CD4-positive, CD25-positive, alpha-beta regulatory T cell (primary cell): ENCODE data around the gene TAF8. TPM values are rescaled to one million over a fixed set of nuclear protein-coding genes. Genes with fewer than 3 reads are reported as not detected.
A peak's percentile ranks its signal among the peaks of the same experiment; 100 is the strongest.

ENCODE experiments used
- ATAC-seq, 2 donors: fragments of 150-1000 bp; cut with Tn5 transposase; one replicate each; pipeline ENCODE4 v1.10.0; 2021; ENCODE audit warnings: low read depth in 2 of 2, moderate number of reproducible peaks in 2 of 2, moderate library complexity in 1 of 2
- DNase-seq, 3 donors: peaks; one replicate each; pipeline versions ENCODE4 v3.0.0 to v3.0.0-alpha.2; 2012 to 2022; ENCODE audit warnings: mixed read lengths in 1 of 3
- H3K27ac ChIP-seq: one replicate; pipeline ENCODE4 v1.7.0; 2013; ENCODE audit warnings: mild to moderate bottlenecking, low read length; ENCODE audit not compliant: insufficient read depth, poor library complexity, severe bottlenecking
- H3K27me3 ChIP-seq: one replicate; pipeline ENCODE4 v1.7.0; 2013; ENCODE audit warnings: low read length; ENCODE audit not compliant: control insufficient read depth, insufficient read depth
- H3K36me3 ChIP-seq: one replicate; pipeline ENCODE4 v1.7.0; 2013; ENCODE audit warnings: mild to moderate bottlenecking, low read length, moderate library complexity; ENCODE audit not compliant: control insufficient read depth, insufficient read depth
- H3K4me1 ChIP-seq: 2 replicates; pipeline ENCODE4 v1.7.0; 2013; ENCODE audit warnings: mild to moderate bottlenecking, low read length; ENCODE audit not compliant: insufficient read depth, control insufficient read depth, poor library complexity, severe bottlenecking
- H3K4me3 ChIP-seq: one replicate; pipeline ENCODE4 v1.7.0; 2013; ENCODE audit warnings: low read depth, mild to moderate bottlenecking, low read length, moderate library complexity
- H3K9me3 ChIP-seq, 2 experiments: 1 replicate in 1 of 2; 2 replicates in 1 of 2; pipeline ENCODE4 v1.7.0; 2013; ENCODE audit warnings: low read length in 2 of 2, mild to moderate bottlenecking in 1 of 2, moderate library complexity in 1 of 2; ENCODE audit not compliant: control insufficient read depth in 2 of 2
- H3K27ac Mint-ChIP-seq, 3 donors: one replicate each; pipeline ENCODE4 v1.8.0; 2020 to 2022; ENCODE audit warnings: mild to moderate bottlenecking in 3 of 3, mixed read lengths in 3 of 3, moderate library complexity in 2 of 3
- H3K27me3 Mint-ChIP-seq: one replicate; pipeline ENCODE4 v1.8.0; 2022; ENCODE audit warnings: mild to moderate bottlenecking, mixed read lengths
- H3K36me3 Mint-ChIP-seq: one replicate; pipeline ENCODE4 v1.8.0; 2020; ENCODE audit warnings: mixed read lengths
- H3K4me1 Mint-ChIP-seq, 4 donors: one replicate each; pipeline ENCODE4 v1.8.0; 2020 to 2022; ENCODE audit warnings: mixed read lengths in 4 of 4, mild to moderate bottlenecking in 1 of 4
- H3K4me3 Mint-ChIP-seq, 4 donors: one replicate each; pipeline ENCODE4 v1.8.0; 2020 to 2022; ENCODE audit warnings: mild to moderate bottlenecking in 4 of 4, mixed read lengths in 4 of 4, moderate library complexity in 3 of 4
- H3K9me3 Mint-ChIP-seq, 7 donors: one replicate each; pipeline ENCODE4 v1.8.0; 2020 to 2022; ENCODE audit warnings: mixed read lengths in 7 of 7, mild to moderate bottlenecking in 3 of 7, moderate library complexity in 2 of 7
- polyA plus RNA-seq, 4 donors: library from polyadenylated mRNA; unstranded; fragments of 300-500 nt; fragmentation: Illumina TruSeq; gene quantifications; one replicate each; pipeline ENCODE4 v1.2.3, GENCODE V29; 2021
- total RNA-seq: library from RNA; stranded (reverse); gene quantifications from one replicate; pipeline ENCODE4 v1.2.3, GENCODE V29; 2022

TAF8 gene
- total and polyA plus RNA-seq, 5 donors from 2014 or later, result 15.9 to 46.7 (median 22.6) TPM

DNA sequence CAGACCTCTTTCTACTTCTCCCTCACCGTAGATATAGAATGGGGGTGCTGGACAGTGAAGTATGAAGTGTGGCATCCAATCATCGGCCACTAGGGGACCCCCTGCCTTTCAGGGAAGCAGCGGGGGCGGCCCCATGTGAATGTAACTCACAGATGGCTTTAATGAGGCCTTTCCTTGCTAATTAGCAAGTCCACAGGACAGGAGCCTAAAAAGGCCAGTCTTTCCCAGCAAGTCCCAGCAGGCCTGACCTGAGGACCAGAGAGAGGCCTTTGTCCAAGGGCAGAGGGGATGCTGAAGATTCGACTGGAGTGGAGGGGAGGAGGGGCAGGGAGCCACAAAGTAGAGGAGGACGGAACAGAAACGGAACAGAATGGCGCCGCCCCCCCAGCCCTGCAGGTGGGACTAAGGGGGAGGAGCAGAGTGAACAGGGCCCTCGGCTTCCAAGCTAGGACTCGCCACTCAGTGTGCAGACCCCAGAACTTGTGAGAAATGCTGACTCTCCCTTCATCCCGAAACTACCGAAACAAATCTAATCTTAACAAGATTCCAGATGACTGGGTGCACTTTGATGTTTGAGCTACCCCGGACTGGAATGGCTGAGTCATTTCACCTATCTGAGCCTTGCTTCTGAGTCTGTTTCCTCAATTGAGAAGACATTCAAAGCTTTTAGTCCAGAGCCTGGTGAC is 86.3 kb downstream of the TAF8 start:
- Mint-ChIP-seq H3K4me1 (peaks cover 0 to 4% (median 0%) of the 10 kb centered on the region in 4 donors), H3K9me3 (peaks cover 0 to 2% (median 0%) of the 10 kb centered on the region in 7 donors), H3K27ac (no peak overlapping the region), H3K36me3 (no peaks in the 10 kb centered on the region), H3K27me3 (peaks cover 50% of the 10 kb centered on the region), H3K4me3 (peak overlapping the region in 1 of 4 donors; percentile 8)
- Histone ChIP-seq H3K9me3 (no peaks in the 10 kb centered on the region), H3K4me3 (no peak overlapping the region), H3K4me1 (no peaks in the 10 kb centered on the region), H3K27me3 (peaks cover 5% of the 10 kb centered on the region), H3K27ac (no peak overlapping the region), H3K36me3 (no peaks in the 10 kb centered on the region)
- ATAC-seq (no peak), DNase-seq (peak in 1 of 3 donors; percentile 10)

Other genes with a start within 250 kb of the TAF8 start
- gene USP49, start 155.1 kb upstream of the TAF8 start, total RNA-seq, result 2.9 TPM
- gene USP49, start 155.1 kb upstream of the TAF8 start, polyA plus RNA-seq, result 1 to 10 TPM in 1 of 4 donors, under 1 TPM in 3; 0.34 to 1.0 (median 0.47) TPM
- 4.3 TPM for gene MED20, start 129.4 kb upstream of the TAF8 start, total RNA-seq
- gene MED20, start 129.4 kb upstream of the TAF8 start, polyA plus RNA-seq, result 1 to 10 TPM; 3.0 to 7.9 (median 6.1) TPM
- gene BYSL, start 129.0 kb upstream of the TAF8 start, total RNA-seq, result 1.8 TPM
- gene BYSL, start 129.0 kb upstream of the TAF8 start, polyA plus RNA-seq, result 1 to 10 TPM; 5.0 to 7.6 (median 5.9) TPM
- 319 TPM for gene CCND3, start 108.7 kb upstream of the TAF8 start, total RNA-seq
- gene CCND3, start 108.7 kb upstream of the TAF8 start, polyA plus RNA-seq, result 100 to 1,000 TPM; 246 to 564 (median 389) TPM
- gene C6orf132, start 92.1 kb downstream of the TAF8 start, total RNA-seq, result not detected
- under 1 TPM in 1 of 4 donors, not detected in 3; 0.05 TPM for gene C6orf132, start 92.1 kb downstream of the TAF8 start, polyA plus RNA-seq
- not detected for gene GUCA1A, start 122.8 kb downstream of the TAF8 start, total RNA-seq
- gene GUCA1A, start 122.8 kb downstream of the TAF8 start, polyA plus RNA-seq, result not detected
- 2.2 TPM for gene GUCA1B, start 144.4 kb downstream of the TAF8 start, total RNA-seq
- gene GUCA1B, start 144.4 kb downstream of the TAF8 start, polyA plus RNA-seq, result under 1 TPM in 1 of 4 donors, not detected in 3; 0.40 TPM
- gene MRPS10, start 167.3 kb downstream of the TAF8 start, total RNA-seq, result 16.2 TPM
- gene MRPS10, start 167.3 kb downstream of the TAF8 start, polyA plus RNA-seq, result 10 to 100 TPM; 44.7 to 53.9 (median 48.3) TPM